Adrenal gland (tissue), 5 donors: ENCODE results near the gene EPOP.

Experiments used
- POLR2A ChIP-seq, 2 donors: fragments of 450-650 bp; IDR thresholded peaks; one replicate each; pipeline ENCODE4 v1.6.1; 2017; ENCODE audit warnings: antibody characterized with exemption in 2 of 2, mild to moderate bottlenecking in 2 of 2, moderate library complexity in 1 of 2
- TF ChIP-seq, protein P1 (sequence below), 6 experiments: fragments of 450-650 bp in 4 of 6; fragments of 200-600 bp in 2 of 6; sonication (generic) in 1 of 6; IDR thresholded peaks; 1 replicate in 5 of 6; 2 replicates in 1 of 6; pipeline versions ENCODE4 v1.5.1 to v1.8.0; 2016 to 2021; ENCODE audit warnings: antibody characterized with exemption in 6 of 6, mild to moderate bottlenecking in 2 of 6, moderate library complexity in 1 of 6
- donor health status: DM: no; HTN: no; CAD: no.

GRCh38 chr17:38659415-38659814, 15.3 kb downstream of the EPOP start:
- TF ChIP-seq, protein P1, sequence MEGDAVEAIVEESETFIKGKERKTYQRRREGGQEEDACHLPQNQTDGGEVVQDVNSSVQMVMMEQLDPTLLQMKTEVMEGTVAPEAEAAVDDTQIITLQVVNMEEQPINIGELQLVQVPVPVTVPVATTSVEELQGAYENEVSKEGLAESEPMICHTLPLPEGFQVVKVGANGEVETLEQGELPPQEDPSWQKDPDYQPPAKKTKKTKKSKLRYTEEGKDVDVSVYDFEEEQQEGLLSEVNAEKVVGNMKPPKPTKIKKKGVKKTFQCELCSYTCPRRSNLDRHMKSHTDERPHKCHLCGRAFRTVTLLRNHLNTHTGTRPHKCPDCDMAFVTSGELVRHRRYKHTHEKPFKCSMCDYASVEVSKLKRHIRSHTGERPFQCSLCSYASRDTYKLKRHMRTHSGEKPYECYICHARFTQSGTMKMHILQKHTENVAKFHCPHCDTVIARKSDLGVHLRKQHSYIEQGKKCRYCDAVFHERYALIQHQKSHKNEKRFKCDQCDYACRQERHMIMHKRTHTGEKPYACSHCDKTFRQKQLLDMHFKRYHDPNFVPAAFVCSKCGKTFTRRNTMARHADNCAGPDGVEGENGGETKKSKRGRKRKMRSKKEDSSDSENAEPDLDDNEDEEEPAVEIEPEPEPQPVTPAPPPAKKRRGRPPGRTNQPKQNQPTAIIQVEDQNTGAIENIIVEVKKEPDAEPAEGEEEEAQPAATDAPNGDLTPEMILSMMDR (IDR thresholded peaks at IDR 0.05): no peak
- no peak for TF ChIP-seq POLR2A (IDR thresholded peaks at IDR 0.05)
